HL-60 (cell line): Measurements from ENCODE around the gene RUNX3.

ENCODE experiments used
- POLR2AphosphoS5 ChIP-seq: IDR thresholded peaks from 2 replicates; pipeline ENCODE4 v1.6.1; 2012; ENCODE audit warnings: low read depth
- SPI1 ChIP-seq: IDR thresholded peaks from 2 replicates; pipeline ENCODE4 v1.6.1; 2012; ENCODE audit warnings: low read depth, mild to moderate bottlenecking, borderline replicate concordance
- TF ChIP-seq, protein P1 (sequence below): IDR thresholded peaks from one replicate; pipeline ENCODE4 v1.5.1; 2011; ENCODE audit warnings: low read length, control low read depth, inconsistent platforms; ENCODE audit not compliant: insufficient read depth

DNA sequence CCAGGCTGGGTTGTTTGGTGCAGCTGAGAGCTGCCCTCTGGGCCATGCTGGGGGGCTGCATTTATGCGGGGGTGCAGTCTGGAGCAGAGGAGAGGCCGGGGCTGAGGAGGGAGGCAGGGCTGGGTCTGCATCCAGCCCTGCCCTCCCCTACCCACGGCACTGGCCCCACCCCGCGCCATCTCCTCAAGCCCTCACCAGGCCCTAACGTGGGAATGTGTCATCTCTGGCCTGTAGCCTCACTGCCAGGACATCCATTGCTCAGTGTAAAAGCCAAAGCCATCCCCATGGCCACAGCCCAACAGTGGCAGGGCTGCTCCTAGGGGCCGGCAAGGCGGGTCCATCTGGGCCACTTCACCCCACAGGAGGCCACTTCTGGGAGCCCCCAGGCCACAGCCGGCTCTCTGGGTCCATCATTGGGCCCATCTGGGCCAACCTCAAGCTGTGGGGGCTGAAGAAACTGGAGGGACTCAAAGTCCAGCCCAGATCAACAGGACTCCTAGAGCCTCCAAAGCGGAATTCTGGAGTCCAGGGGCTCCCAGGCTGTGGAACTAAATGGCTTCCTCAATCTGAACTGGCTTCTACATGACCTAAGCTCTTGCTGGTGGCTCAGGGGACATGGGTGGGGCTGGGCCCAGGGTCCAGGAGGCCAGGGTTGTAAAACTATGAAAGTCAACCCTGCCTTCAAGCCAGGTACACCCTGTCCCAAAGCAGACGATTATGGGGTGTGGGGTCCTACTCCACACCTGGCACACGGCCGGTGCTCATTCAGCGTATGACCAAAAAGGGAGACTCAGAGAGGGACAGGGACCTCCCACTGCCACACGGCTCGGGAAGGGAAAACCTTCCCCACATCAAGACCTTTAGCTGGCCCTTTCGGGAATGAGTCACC, 32.6 kb downstream of the RUNX3 start:
- TF ChIP-seq, protein P1, sequence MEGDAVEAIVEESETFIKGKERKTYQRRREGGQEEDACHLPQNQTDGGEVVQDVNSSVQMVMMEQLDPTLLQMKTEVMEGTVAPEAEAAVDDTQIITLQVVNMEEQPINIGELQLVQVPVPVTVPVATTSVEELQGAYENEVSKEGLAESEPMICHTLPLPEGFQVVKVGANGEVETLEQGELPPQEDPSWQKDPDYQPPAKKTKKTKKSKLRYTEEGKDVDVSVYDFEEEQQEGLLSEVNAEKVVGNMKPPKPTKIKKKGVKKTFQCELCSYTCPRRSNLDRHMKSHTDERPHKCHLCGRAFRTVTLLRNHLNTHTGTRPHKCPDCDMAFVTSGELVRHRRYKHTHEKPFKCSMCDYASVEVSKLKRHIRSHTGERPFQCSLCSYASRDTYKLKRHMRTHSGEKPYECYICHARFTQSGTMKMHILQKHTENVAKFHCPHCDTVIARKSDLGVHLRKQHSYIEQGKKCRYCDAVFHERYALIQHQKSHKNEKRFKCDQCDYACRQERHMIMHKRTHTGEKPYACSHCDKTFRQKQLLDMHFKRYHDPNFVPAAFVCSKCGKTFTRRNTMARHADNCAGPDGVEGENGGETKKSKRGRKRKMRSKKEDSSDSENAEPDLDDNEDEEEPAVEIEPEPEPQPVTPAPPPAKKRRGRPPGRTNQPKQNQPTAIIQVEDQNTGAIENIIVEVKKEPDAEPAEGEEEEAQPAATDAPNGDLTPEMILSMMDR, result no peak
- TF ChIP-seq POLR2AphosphoS5 (no peak), SPI1 (no peak)
